Measurements from ENCODE around the gene IFIT2.
"Not testable (repeated sequence)": the region's sequence is repeated elsewhere in the genome, so short reads cannot be mapped to it uniquely, and the experiment has no call there.

DNA sequence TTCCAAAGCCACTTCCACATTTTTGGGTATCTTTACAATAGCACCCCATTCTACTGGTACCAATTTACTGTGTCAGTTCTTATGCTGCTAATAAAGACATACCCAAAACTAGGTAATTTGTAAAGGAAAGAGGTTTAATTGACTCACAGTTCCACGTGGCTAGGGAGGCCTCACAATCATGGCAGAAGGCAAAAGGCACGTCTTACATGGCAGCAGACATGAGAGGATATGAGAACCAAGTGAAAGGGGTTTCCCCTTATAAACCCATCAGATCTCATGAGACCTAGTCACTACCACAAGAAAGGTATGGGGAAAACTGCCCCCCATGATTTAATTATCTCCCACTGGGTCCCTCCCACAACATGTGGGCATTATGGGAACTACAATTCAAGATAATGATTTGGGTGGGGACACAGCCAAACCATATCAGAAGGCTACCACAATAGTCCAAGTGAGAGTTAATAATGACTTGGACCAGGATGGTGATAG lies 46.7 kb upstream of the IFIT2 start:
- TF ChIP-seq, protein P1, sequence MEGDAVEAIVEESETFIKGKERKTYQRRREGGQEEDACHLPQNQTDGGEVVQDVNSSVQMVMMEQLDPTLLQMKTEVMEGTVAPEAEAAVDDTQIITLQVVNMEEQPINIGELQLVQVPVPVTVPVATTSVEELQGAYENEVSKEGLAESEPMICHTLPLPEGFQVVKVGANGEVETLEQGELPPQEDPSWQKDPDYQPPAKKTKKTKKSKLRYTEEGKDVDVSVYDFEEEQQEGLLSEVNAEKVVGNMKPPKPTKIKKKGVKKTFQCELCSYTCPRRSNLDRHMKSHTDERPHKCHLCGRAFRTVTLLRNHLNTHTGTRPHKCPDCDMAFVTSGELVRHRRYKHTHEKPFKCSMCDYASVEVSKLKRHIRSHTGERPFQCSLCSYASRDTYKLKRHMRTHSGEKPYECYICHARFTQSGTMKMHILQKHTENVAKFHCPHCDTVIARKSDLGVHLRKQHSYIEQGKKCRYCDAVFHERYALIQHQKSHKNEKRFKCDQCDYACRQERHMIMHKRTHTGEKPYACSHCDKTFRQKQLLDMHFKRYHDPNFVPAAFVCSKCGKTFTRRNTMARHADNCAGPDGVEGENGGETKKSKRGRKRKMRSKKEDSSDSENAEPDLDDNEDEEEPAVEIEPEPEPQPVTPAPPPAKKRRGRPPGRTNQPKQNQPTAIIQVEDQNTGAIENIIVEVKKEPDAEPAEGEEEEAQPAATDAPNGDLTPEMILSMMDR (IDR thresholded peaks at IDR 0.05) = not testable (repeated sequence)
- TF ChIP-seq POLR2A (IDR thresholded peaks at IDR 0.05) = not testable (repeated sequence)
